K562 (cell line): ENCODE data around the gene IGSF3. TPM values are rescaled to one million over a fixed set of nuclear protein-coding genes. Genes with fewer than 3 reads are reported as not detected.

Experiments used
- ATF6 ChIP-seq: sonication (generic); formaldehyde crosslinking; IDR thresholded peaks from 2 replicates; pipeline ENCODE4 v1.4.0; 2020; ENCODE audit warnings: mild to moderate bottlenecking, missing genetic modification reagents
- CTCFL ChIP-seq: IDR thresholded peaks from 2 replicates; pipeline ENCODE4 v1.6.1; 2011; ENCODE audit warnings: borderline replicate concordance, low read depth, mild to moderate bottlenecking, moderate library complexity, low read length; ENCODE audit not compliant: insufficient read depth, poor library complexity, severe bottlenecking
- FOXM1 ChIP-seq, 2 experiments: fragments of 450-650 bp in 1 of 2; sonication (generic) in 1 of 2; formaldehyde crosslinking in 1 of 2; IDR thresholded peaks; 2 replicates each; pipeline versions ENCODE4 v1.6.1 to v1.9.0; 2017 to 2022; ENCODE audit warnings: low read depth in 2 of 2, mild to moderate bottlenecking in 2 of 2, missing genetic modification reagents in 1 of 2, moderate library complexity in 1 of 2
- GMEB1 ChIP-seq: fragments of 250-450 bp; sonication (Bioruptor Pico); IDR thresholded peaks from 2 replicates; pipeline ENCODE4 v1.4.0; 2020; ENCODE audit warnings: mild to moderate bottlenecking
- JUND ChIP-seq, 2 experiments: IDR thresholded peaks; 2 replicates in 1 of 2; 3 replicates in 1 of 2; pipeline ENCODE4 v1.6.1; 2011; ENCODE audit warnings: borderline replicate concordance in 2 of 2, low read depth in 2 of 2, low read length in 2 of 2, improper control_type of control experiment in 1 of 2, missing biosample characterization in 1 of 2, missing genetic modification characterization in 1 of 2, missing genetic modification reagents in 1 of 2
- SMARCA4 ChIP-seq: fragments of 450-650 bp; IDR thresholded peaks from 2 replicates; pipeline ENCODE4 v1.6.1; 2016
- SOX6 ChIP-seq: fragments of 450-650 bp; IDR thresholded peaks from 2 replicates; pipeline ENCODE4 v1.6.1; 2014; ENCODE audit warnings: mild to moderate bottlenecking
- TBP ChIP-seq: optimal IDR thresholded peaks from 2 replicates; pipeline ENCODE3; 2011; ENCODE audit warnings: low read depth, low read length, improper control_type of control experiment
- ZNF384 ChIP-seq: IDR thresholded peaks from 2 replicates; pipeline ENCODE4 v1.6.1; 2012; ENCODE audit warnings: low read depth, low read length, improper control_type of control experiment
- ZNF511 ChIP-seq: sonication (generic); formaldehyde crosslinking; IDR thresholded peaks from 2 replicates; pipeline ENCODE4 v1.8.0; 2022; ENCODE audit warnings: mild to moderate bottlenecking, missing genetic modification reagents
- ZNF589 ChIP-seq: fragments of 200-800 bp; sonication (Bioruptor generic); IDR thresholded peaks from 2 replicates; pipeline ENCODE4 v1.6.1; 2016; ENCODE audit warnings: low read depth, missing genetic modification characterization, missing compliant biosample characterization
- ZNF780A ChIP-seq: fragments of 250-450 bp; sonication (Bioruptor Pico); IDR thresholded peaks from 2 replicates; pipeline ENCODE4 v1.5.0; 2021; ENCODE audit warnings: mild to moderate bottlenecking
- polyA plus RNA-seq, 8 experiments: library from polyadenylated mRNA; depleted of rRNA in 4 of 8; stranded (reverse) in 5 of 8; unstranded in 3 of 8; fragments of >200 nt; fragmentation: Nextera tagmentation in 2 of 8; fragmentation: Illumina TruSeq in 1 of 8; extraction: Ambion mirVana in 2 of 8; extraction: Trizol in 1 of 8; gene quantifications; 2 replicates each; pipeline versions ENCODE4 v1.2.1 to v1.2.3, GENCODE V29; 2011 to 2014; ENCODE audit warnings: inconsistent platforms in 1 of 8, missing spikeins in 1 of 8
- total RNA-seq, 7 experiments: library from RNA; depleted of rRNA in 6 of 7; stranded (reverse); fragments of >200 nt in 6 of 7; fragmentation: Illumina TruSeq in 2 of 7; extraction: Trizol in 2 of 7; gene quantifications; 2 replicates each; pipeline versions ENCODE4 v1.2.1 to v1.2.3, GENCODE V29; 2011 to 2021; ENCODE audit warnings: low replicate concordance in 1 of 7
- TF ChIP-seq, protein P1 (sequence below), 3 experiments: fragments of 200-800 bp in 1 of 3; fragments of 250-450 bp in 1 of 3; fragments of 450-650 bp in 1 of 3; sonication (Bioruptor Pico) in 1 of 3; sonication (Bioruptor generic) in 1 of 3; formaldehyde crosslinking in 1 of 3; IDR thresholded peaks; 2 replicates each; pipeline versions ENCODE4 v1.6.1 to v1.8.0; 2016 to 2022; ENCODE audit warnings: mild to moderate bottlenecking in 2 of 3, missing genetic modification characterization in 2 of 3, missing compliant biosample characterization in 1 of 3, moderate library complexity in 1 of 3

Gene IGSF3
- total and polyA plus RNA-seq, 9 of the 15 experiments (the other 6 are each of a cell fraction or from before 2014, with no cell fraction given) = 1.1 to 15.0 (median 8.3) TPM

DNA sequence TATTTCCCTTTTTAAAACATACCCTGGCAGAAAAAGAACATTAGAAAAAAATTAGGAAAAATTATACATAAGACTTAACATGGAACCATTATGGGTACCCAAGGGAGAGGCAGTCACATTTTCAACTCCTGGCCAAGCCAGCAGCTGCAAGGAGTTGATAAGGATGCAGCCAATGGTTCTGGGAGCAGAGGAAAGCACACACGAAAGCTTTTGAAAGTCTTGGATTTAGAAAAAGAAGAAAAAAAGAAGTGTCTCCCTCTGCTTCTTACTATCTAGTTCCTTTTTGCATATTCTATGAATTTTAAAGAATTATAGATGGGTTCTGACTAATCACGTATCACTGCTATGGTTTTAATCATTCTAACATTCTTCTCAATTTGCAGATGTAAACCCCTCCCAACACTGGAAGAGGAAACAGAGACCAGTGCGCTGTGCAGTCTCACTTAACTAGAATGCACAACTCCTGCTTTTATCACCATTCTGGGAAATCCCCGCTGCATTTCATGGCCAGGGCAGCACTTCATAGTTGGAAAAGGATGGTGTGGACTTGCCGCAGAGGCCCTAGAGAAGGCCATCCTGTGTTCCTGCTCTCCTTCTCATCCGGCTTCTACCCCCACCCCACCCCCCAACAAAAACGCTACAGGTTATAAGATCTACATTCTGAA is 94.0 kb downstream of the IGSF3 start (continued):
- TF ChIP-seq CTCFL = no peak
- peak; percentile 46; the same call in 1 of the 2 replicates for TF ChIP-seq ZNF384
- no peak for TF ChIP-seq TBP
- peak; percentile 80 for TF ChIP-seq FOXM1 (IDR thresholded peaks at IDR 0.05; ENCODE audit: low read depth)
- TF ChIP-seq FOXM1 (CRISPR knock-in tag; IDR thresholded peaks at IDR 0.05; ENCODE audit: low read depth) = no peak
- peak; percentile 43; the same call in 1 of the 2 replicates for TF ChIP-seq SOX6
- TF ChIP-seq, protein P1, sequence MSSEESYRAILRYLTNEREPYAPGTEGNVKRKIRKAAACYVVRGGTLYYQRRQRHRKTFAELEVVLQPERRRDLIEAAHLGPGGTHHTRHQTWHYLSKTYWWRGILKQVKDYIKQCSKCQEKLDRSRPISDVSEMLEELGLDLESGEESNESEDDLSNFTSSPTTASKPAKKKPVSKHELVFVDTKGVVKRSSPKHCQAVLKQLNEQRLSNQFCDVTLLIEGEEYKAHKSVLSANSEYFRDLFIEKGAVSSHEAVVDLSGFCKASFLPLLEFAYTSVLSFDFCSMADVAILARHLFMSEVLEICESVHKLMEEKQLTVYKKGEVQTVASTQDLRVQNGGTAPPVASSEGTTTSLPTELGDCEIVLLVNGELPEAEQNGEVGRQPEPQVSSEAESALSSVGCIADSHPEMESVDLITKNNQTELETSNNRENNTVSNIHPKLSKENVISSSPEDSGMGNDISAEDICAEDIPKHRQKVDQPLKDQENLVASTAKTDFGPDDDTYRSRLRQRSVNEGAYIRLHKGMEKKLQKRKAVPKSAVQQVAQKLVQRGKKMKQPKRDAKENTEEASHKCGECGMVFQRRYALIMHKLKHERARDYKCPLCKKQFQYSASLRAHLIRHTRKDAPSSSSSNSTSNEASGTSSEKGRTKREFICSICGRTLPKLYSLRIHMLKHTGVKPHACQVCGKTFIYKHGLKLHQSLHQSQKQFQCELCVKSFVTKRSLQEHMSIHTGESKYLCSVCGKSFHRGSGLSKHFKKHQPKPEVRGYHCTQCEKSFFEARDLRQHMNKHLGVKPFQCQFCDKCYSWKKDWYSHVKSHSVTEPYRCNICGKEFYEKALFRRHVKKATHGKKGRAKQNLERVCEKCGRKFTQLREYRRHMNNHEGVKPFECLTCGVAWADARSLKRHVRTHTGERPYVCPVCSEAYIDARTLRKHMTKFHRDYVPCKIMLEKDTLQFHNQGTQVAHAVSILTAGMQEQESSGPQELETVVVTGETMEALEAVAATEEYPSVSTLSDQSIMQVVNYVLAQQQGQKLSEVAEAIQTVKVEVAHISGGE (CRISPR knock-in tag; IDR thresholded peaks at IDR 0.05) = 0 out of 6 replicates have a peak, but pooled peaks of 1 of the 3 experiments have one; percentile 3
- no peak for TF ChIP-seq ZNF511 (CRISPR knock-in tag)
- TF ChIP-seq JUND (IDR thresholded peaks at IDR 0.05; ENCODE audit: borderline replicate concordance, low read depth, low read length) = peak; percentile 39; the same call in 1 of the 2 replicates
- TF ChIP-seq JUND (tag; IDR thresholded peaks at IDR 0.05; ENCODE audit: borderline replicate concordance, low read depth, low read length) = no peak; the same call in 2 of the 3 replicates
- no peak for TF ChIP-seq ZNF780A (CRISPR knock-in tag)
- peak; percentile 65; the same call in 1 of the 2 replicates for TF ChIP-seq ZNF589 (CRISPR knock-in tag)
- no peak for TF ChIP-seq ATF6 (CRISPR knock-in tag)
- peak; percentile 94 for TF ChIP-seq SMARCA4
- no peak for TF ChIP-seq GMEB1 (CRISPR knock-in tag)
